Gastrocnemius medialis (tissue), 4 donors: ENCODE data around the gene PYGO2.

ENCODE experiments used
- CTCF ChIP-seq, 5 experiments: fragments of 450-650 bp in 3 of 5; fragments of 200-600 bp in 2 of 5; sonication (generic) in 2 of 5; IDR thresholded peaks in 4 of 5; conservative IDR thresholded peaks in 1 of 5; 1 replicate in 4 of 5; 2 replicates in 1 of 5; pipeline ENCODE4 v1.5.1; 2016 to 2019; ENCODE audit warnings: antibody characterized with exemption in 5 of 5, mild to moderate bottlenecking in 3 of 5, moderate library complexity in 3 of 5
- POLR2A ChIP-seq, 2 donors: fragments of 450-650 bp; IDR thresholded peaks; one replicate each; pipeline ENCODE4 v1.6.1; 2017; ENCODE audit warnings: antibody characterized with exemption in 2 of 2, mild to moderate bottlenecking in 2 of 2, moderate library complexity in 2 of 2

GRCh38 chr1:154987326-154987725 lies 25.7 kb upstream of the PYGO2 start:
- TF ChIP-seq CTCF (IDR thresholded peaks at IDR 0.05 in 4 of 5, conservative IDR thresholded peaks at IDR 0.05 in 1 of 5) (no peak), POLR2A (IDR thresholded peaks at IDR 0.05) (no peak)
